ENCODE measurements around the gene CACNA2D4.

Gene CACNA2D4

GRCh38 chr12:1778911-1779310, 139.5 kb downstream of the CACNA2D4 start:
- no peak for DNase-seq

- no peak for DNase-seq
Measured at GRCh38 chr12:1777798-1778197, 140.7 kb downstream of the CACNA2D4 start.

DNA sequence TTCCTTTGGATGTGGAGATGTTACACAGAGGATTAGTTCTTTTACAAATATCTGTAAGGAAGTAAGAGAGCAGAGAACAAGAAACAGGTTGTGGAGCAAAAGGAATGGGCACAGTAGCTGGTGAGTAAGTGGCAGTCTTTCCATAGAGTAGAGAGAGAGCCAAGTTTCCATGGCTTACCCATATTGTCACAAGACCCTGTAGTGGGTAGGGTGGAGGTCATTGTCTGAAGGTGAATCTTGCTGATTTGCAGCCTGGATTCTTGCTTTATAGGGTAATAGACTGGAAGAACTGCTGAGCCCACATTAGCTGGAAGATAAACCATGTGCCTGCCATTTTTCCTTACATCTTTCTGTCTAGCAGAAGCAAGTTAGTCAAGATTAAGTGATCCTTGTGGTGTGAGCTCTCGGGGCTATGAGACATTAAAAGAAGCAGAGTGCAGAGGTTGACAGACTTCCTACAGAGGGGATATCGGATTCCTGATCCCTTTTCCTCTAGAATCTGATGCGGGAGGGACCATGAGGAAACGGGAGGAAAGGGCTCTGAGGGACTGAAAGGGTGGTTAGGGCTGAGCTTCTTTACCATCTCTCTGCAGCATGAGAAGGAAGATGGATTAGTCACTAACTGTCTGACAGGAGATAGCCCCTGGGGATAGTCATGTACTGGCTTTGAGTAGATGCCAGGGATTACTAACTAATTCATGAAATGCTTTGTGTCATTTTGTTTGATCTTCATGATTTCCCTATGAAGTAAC, 142.1 kb downstream of the CACNA2D4 start:
- DNase-seq, result no peak

- DNase-seq, result no peak
Measured at GRCh38 chr12:1773937-1774655, 144.4 kb downstream of the CACNA2D4 start.

- no peak for DNase-seq
Measured at GRCh38 chr12:1769809-1770494, 148.5 kb downstream of the CACNA2D4 start.

- DNase-seq, result no peak
Measured at GRCh38 chr12:1768615-1769014, 149.8 kb downstream of the CACNA2D4 start.

GRCh38 chr12:1767407-1768090, 150.9 kb downstream of the CACNA2D4 start:
- DNase-seq, result no peak

- DNase-seq, result no peak
Measured at GRCh38 chr12:1766110-1766509, 152.3 kb downstream of the CACNA2D4 start.

GRCh38 chr12:1763153-1763552, 155.3 kb downstream of the CACNA2D4 start:
- no peak for DNase-seq

DNA sequence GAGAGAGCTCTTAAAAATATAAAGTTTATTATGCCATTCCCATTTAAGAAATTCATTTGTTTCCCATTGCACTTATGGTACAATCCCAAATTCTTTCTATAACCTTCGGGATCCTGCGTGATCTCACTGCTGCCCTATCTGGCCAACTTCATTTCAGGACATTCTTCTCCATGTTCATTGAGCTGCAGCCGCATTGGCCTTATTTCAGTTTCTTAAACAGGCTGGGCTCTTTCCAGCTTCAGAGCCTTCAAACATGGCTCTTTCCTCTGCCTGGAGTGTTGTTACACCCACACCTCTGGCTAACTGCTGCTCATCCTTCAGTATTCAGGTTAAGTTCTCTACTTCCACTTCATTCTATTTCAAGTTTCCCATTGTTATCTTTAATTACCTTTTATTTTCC, 156.6 kb downstream of the CACNA2D4 start:
- DNase-seq, result no peak

GRCh38 chr12:1760566-1761382, 157.7 kb downstream of the CACNA2D4 start:
- no peak for DNase-seq

GRCh38 chr12:1758887-1759286, 159.6 kb downstream of the CACNA2D4 start:
- no peak for DNase-seq

DNA sequence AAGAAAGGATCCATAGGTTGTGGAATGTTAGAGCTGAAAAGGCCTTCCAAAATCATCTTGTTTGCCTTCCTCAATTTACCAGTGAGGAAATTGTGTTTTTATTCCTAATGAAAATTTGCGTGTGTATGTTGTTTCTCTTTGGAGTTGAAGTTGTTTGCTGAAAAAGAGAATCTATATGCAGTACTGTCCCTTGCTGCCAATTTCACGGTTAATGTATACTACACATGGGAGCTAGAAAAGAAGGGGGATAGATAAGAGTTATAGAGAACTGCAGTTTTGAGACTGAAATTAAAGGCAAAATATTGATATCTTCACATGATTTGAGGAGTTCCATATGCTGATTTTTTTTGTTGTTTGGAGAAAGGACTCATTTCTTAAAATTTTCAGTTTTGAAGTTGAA, 160.1 kb downstream of the CACNA2D4 start:
- no peak for DNase-seq

GRCh38 chr12:1750300-1750699, 168.2 kb downstream of the CACNA2D4 start:
- no peak for DNase-seq

GRCh38 chr12:1749019-1749418, 169.4 kb downstream of the CACNA2D4 start:
- DNase-seq, result no peak

DNA sequence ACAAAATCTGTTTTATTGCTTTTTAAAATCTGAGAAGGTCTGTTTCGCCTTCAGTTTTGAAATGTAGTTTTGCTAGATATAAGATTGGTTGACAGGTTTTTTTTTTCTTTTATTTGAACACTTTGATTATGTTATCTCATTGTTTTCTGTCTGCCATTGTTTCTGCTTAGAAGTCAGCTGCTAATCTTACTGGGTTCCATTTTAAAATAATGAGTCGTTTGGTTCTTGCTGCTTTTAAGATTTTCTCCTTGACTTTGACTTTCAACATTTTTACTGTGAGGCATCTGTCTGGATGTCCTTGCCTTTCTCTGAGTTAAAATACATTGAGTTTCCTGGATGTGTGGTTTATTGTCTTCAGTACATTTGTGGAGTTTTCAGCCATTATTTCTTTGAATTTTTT, 170.8 kb downstream of the CACNA2D4 start:
- DNase-seq, result no peak

- no peak for DNase-seq
Measured at GRCh38 chr12:1744932-1745331, 173.5 kb downstream of the CACNA2D4 start.
